ENCODE measurements around the gene RAB4B. TPM values are rescaled to one million over a fixed set of nuclear protein-coding genes. Genes with fewer than 3 reads are reported as not detected.
"Not testable (repeated sequence)": the region's sequence is repeated elsewhere in the genome, so short reads cannot be mapped to it uniquely, and the experiment has no call there.

The RAB4B gene
- polyA plus RNA-seq, 1 donor, result 19.2 TPM

- H3K4me3 ChIP-seq (ENCODE audit: low read length), result no peak overlapping the region
Observed at GRCh38 chr19:40762754-40763470, 15.1 kb upstream of the RAB4B start.

GRCh38 chr19:40763526-40763925 is 14.5 kb upstream of the RAB4B start:
- Histone ChIP-seq H3K4me1 (ENCODE audit: control insufficient read depth, insufficient read depth, low read length) (no peaks in the 10 kb centered on the region), H3K36me3 (ENCODE audit: control insufficient read depth, insufficient read depth, low read length) (peaks cover 75% of the 10 kb centered on the region), H3K27me3 (ENCODE audit: control insufficient read depth, insufficient read depth, low read length) (no peaks in the 10 kb centered on the region), H3K27ac (ENCODE audit: low read length) (no peak overlapping the region), H3K9me3 (ENCODE audit: control insufficient read depth, low read depth, low read length) (no peaks in the 10 kb centered on the region), H3K4me3 (ENCODE audit: low read length) (no peak overlapping the region)
- WGBS (ENCODE audit: insufficient coverage, low lambda C conversion rate), result 100% methylated on average over 1 of the region's 7 CpGs
- DNase-seq, result no peak

More at GRCh38 chr19:40762754-40763470, 15.1 kb upstream of the RAB4B start:
- 100% methylated on average over 1 of the region's 17 CpGs for WGBS (ENCODE audit: insufficient coverage, low lambda C conversion rate)
- Histone ChIP-seq H3K27me3 (ENCODE audit: control insufficient read depth, insufficient read depth, low read length) (no peaks in the 10 kb centered on the region), H3K36me3 (ENCODE audit: control insufficient read depth, insufficient read depth, low read length) (peaks cover 80% of the 10 kb centered on the region), H3K27ac (ENCODE audit: low read length) (no peak overlapping the region), H3K4me1 (ENCODE audit: control insufficient read depth, insufficient read depth, low read length) (no peaks in the 10 kb centered on the region), H3K9me3 (ENCODE audit: control insufficient read depth, low read depth, low read length) (no peaks in the 10 kb centered on the region)
- no peak for DNase-seq

- WGBS (ENCODE audit: insufficient coverage, low lambda C conversion rate), result 100% methylated on average over 2 of the region's 10 CpGs
- no peak for DNase-seq
- H3K27ac ChIP-seq (ENCODE audit: low read length), result no peak overlapping the region
- no peaks in the 10 kb centered on the region for H3K27me3 ChIP-seq (ENCODE audit: control insufficient read depth, insufficient read depth, low read length)
- H3K9me3 ChIP-seq (ENCODE audit: control insufficient read depth, low read depth, low read length), result no peaks in the 10 kb centered on the region
- H3K4me3 ChIP-seq (ENCODE audit: low read length), result no peak overlapping the region
- H3K36me3 ChIP-seq (ENCODE audit: control insufficient read depth, insufficient read depth, low read length), result peaks cover 73% of the 10 kb centered on the region
- no peaks in the 10 kb centered on the region for H3K4me1 ChIP-seq (ENCODE audit: control insufficient read depth, insufficient read depth, low read length)
Observed at GRCh38 chr19:40763963-40764362, 14.1 kb upstream of the RAB4B start.

GRCh38 chr19:40766385-40766784 is 11.7 kb upstream of the RAB4B start:
- not testable (repeated sequence) for H3K27me3 ChIP-seq (ENCODE audit: control insufficient read depth, insufficient read depth, low read length); H3K27ac ChIP-seq (ENCODE audit: low read length); H3K4me1 ChIP-seq (ENCODE audit: control insufficient read depth, insufficient read depth, low read length); H3K4me3 ChIP-seq (ENCODE audit: low read length); H3K9me3 ChIP-seq (ENCODE audit: control insufficient read depth, low read depth, low read length); DNase-seq
- no CpG with 5 or more reads among the region's 13 CpGs for WGBS (ENCODE audit: insufficient coverage, low lambda C conversion rate)
- peaks cover 51% of the 10 kb centered on the region for H3K36me3 ChIP-seq (ENCODE audit: control insufficient read depth, insufficient read depth, low read length)

GRCh38 chr19:40768869-40769268 is 9.2 kb upstream of the RAB4B start:
- Histone ChIP-seq H3K9me3 (ENCODE audit: control insufficient read depth, low read depth, low read length) (no peaks in the 10 kb centered on the region), H3K4me3 (ENCODE audit: low read length) (no peak overlapping the region), H3K27me3 (ENCODE audit: control insufficient read depth, insufficient read depth, low read length) (no peaks in the 10 kb centered on the region), H3K36me3 (ENCODE audit: control insufficient read depth, insufficient read depth, low read length) (peaks cover 26% of the 10 kb centered on the region), H3K27ac (ENCODE audit: low read length) (no peak overlapping the region), H3K4me1 (ENCODE audit: control insufficient read depth, insufficient read depth, low read length) (no peaks in the 10 kb centered on the region)
- no peak for DNase-seq
- WGBS (ENCODE audit: insufficient coverage, low lambda C conversion rate), result no CpG with 5 or more reads among the region's 5 CpGs

GRCh38 chr19:40771101-40771862 is 6.8 kb upstream of the RAB4B start:
- H3K4me3 ChIP-seq (ENCODE audit: low read length); H3K27ac ChIP-seq (ENCODE audit: low read length); H3K4me1 ChIP-seq (ENCODE audit: control insufficient read depth, insufficient read depth, low read length); H3K27me3 ChIP-seq (ENCODE audit: control insufficient read depth, insufficient read depth, low read length); H3K36me3 ChIP-seq (ENCODE audit: control insufficient read depth, insufficient read depth, low read length); H3K9me3 ChIP-seq (ENCODE audit: control insufficient read depth, low read depth, low read length): not testable (repeated sequence)
- peak in 1 of 2 donors; percentile 32 for DNase-seq
- no CpG with 5 or more reads among the region's 10 CpGs for WGBS (ENCODE audit: insufficient coverage, low lambda C conversion rate)

- no CpG with 5 or more reads among the region's 9 CpGs for WGBS (ENCODE audit: insufficient coverage, low lambda C conversion rate)
- Histone ChIP-seq H3K36me3 (ENCODE audit: control insufficient read depth, insufficient read depth, low read length) (peaks cover under 1% of the 10 kb centered on the region), H3K4me3 (ENCODE audit: low read length) (no peak within 1 kb of the TSS), H3K9me3 (ENCODE audit: control insufficient read depth, low read depth, low read length) (no peaks in the 10 kb centered on the region), H3K4me1 (ENCODE audit: control insufficient read depth, insufficient read depth, low read length) (peaks cover 10% of the 10 kb centered on the region), H3K27ac (ENCODE audit: low read length) (no peak within 1 kb of the TSS), H3K27me3 (ENCODE audit: control insufficient read depth, insufficient read depth, low read length) (no peaks in the 10 kb centered on the region)
- no peak for DNase-seq
Observed at GRCh38 chr19:40774916-40775631, 3.0 kb upstream of the RAB4B start, which contains the start of gene MIA. MIA (plus strand) TSS chr19:40775521; CDS start chr19:40775543, 22 bp downstream.

- no peaks in the 10 kb centered on the region for H3K27me3 ChIP-seq (ENCODE audit: control insufficient read depth, insufficient read depth, low read length)
- H3K4me1 ChIP-seq (ENCODE audit: control insufficient read depth, insufficient read depth, low read length), result peaks cover 10% of the 10 kb centered on the region
- H3K4me3 ChIP-seq (ENCODE audit: low read length), result no peak overlapping the region
- no CpG with 5 or more reads among the region's 10 CpGs for WGBS (ENCODE audit: insufficient coverage, low lambda C conversion rate)
- no peaks in the 10 kb centered on the region for H3K9me3 ChIP-seq (ENCODE audit: control insufficient read depth, low read depth, low read length)
- no peak overlapping the region for H3K27ac ChIP-seq (ENCODE audit: low read length)
- H3K36me3 ChIP-seq (ENCODE audit: control insufficient read depth, insufficient read depth, low read length), result no peaks in the 10 kb centered on the region
- no peak for DNase-seq
Observed at GRCh38 chr19:40775632-40776022, 2.4 kb upstream of the RAB4B start.

- no CpG with 5 or more reads among the region's 7 CpGs for WGBS (ENCODE audit: insufficient coverage, low lambda C conversion rate)
- Histone ChIP-seq H3K36me3 (ENCODE audit: control insufficient read depth, insufficient read depth, low read length) (no peaks in the 10 kb centered on the region), H3K27ac (ENCODE audit: low read length) (no peak overlapping the region)
Observed at GRCh38 chr19:40776364-40776763, 1.7 kb upstream of the RAB4B start.

GRCh38 chr19:40776932-40777644 is 959 bp upstream of the RAB4B start:
- WGBS (ENCODE audit: insufficient coverage, low lambda C conversion rate), result 0% methylated on average over 1 of the region's 13 CpGs
- Histone ChIP-seq H3K9me3 (ENCODE audit: control insufficient read depth, low read depth, low read length) (no peaks in the 10 kb centered on the region), H3K4me3 (ENCODE audit: low read length) (peak overlapping the region; percentile 74), H3K4me1 (ENCODE audit: control insufficient read depth, insufficient read depth, low read length) (peaks cover 10% of the 10 kb centered on the region), H3K27me3 (ENCODE audit: control insufficient read depth, insufficient read depth, low read length) (no peaks in the 10 kb centered on the region), H3K27ac (ENCODE audit: low read length) (peak overlapping the region; percentile 100), H3K36me3 (ENCODE audit: control insufficient read depth, insufficient read depth, low read length) (peaks cover 2% of the 10 kb centered on the region)
- peak; percentile 95 for DNase-seq

More at GRCh38 chr19:40776364-40776763, 1.7 kb upstream of the RAB4B start:
- H3K4me1 ChIP-seq (ENCODE audit: control insufficient read depth, insufficient read depth, low read length), result peaks cover 10% of the 10 kb centered on the region
- H3K4me3 ChIP-seq (ENCODE audit: low read length), result no peak overlapping the region
- DNase-seq, result no peak
- no peaks in the 10 kb centered on the region for H3K9me3 ChIP-seq (ENCODE audit: control insufficient read depth, low read depth, low read length)
- no peaks in the 10 kb centered on the region for H3K27me3 ChIP-seq (ENCODE audit: control insufficient read depth, insufficient read depth, low read length)
